K562 (cell line): ENCODE data around the gene SIGLEC7. TPM values are rescaled to one million over a fixed set of nuclear protein-coding genes. Genes with fewer than 3 reads are reported as not detected.

Experiments used
- ARID2 ChIP-seq: fragments of 450-650 bp; IDR thresholded peaks from 2 replicates; pipeline ENCODE4 v1.6.1; 2017; ENCODE audit warnings: antibody characterized with exemption, mild to moderate bottlenecking
- BDP1 ChIP-seq: IDR thresholded peaks from 3 replicates; pipeline ENCODE4 v1.6.1; 2011; ENCODE audit not compliant: insufficient read length, insufficient read depth
- E2F3 ChIP-seq: fragments of 250-450 bp; sonication (Bioruptor Pico); IDR thresholded peaks from 2 replicates; pipeline ENCODE4 v1.4.0; 2020; ENCODE audit warnings: mild to moderate bottlenecking
- IFI16 ChIP-seq: fragments of 250-450 bp; sonication (Bioruptor Pico); IDR thresholded peaks from 2 replicates; pipeline ENCODE4 v2.1.2; 2022; ENCODE audit warnings: mild to moderate bottlenecking, inconsistent platforms
- RAD21 ChIP-seq, 2 experiments: fragments of 250-450 bp in 1 of 2; fragments of 450-650 bp in 1 of 2; sonication (Bioruptor Pico) in 1 of 2; formaldehyde crosslinking in 1 of 2; IDR thresholded peaks in 1 of 2; conservative IDR thresholded peaks in 1 of 2; 2 replicates each; pipeline versions ENCODE4 v1.4.0 to v1.8.0; 2020 to 2022; ENCODE audit warnings: mild to moderate bottlenecking in 2 of 2, moderate library complexity in 1 of 2
- ZKSCAN1 ChIP-seq: fragments of 150-350 bp; IDR thresholded peaks from 2 replicates; pipeline ENCODE4 v1.6.1; 2016; ENCODE audit warnings: low read depth, low read length
- ZNF174 ChIP-seq: fragments of 250-450 bp; sonication (Bioruptor Pico); IDR thresholded peaks from 2 replicates; pipeline ENCODE4 v1.4.0; 2020; ENCODE audit warnings: mild to moderate bottlenecking
- ZNF197 ChIP-seq: fragments of 200-800 bp; sonication (Bioruptor generic); IDR thresholded peaks from 2 replicates; pipeline ENCODE4 v1.6.1; 2016; ENCODE audit warnings: low read depth, missing genetic modification characterization, missing compliant biosample characterization
- ZNF277 ChIP-seq: fragments of 250-450 bp; sonication (Bioruptor Pico); IDR thresholded peaks from 2 replicates; pipeline ENCODE4 v1.8.0; 2022; ENCODE audit warnings: inconsistent platforms, mild to moderate bottlenecking, moderate library complexity, borderline replicate concordance
- ZNF449 ChIP-seq: fragments of 250-450 bp; sonication (Bioruptor Pico); IDR thresholded peaks from 2 replicates; pipeline ENCODE4 v1.8.0; 2022; ENCODE audit warnings: moderate library complexity, mild to moderate bottlenecking, inconsistent platforms
- polyA plus RNA-seq, 8 experiments: library from polyadenylated mRNA; depleted of rRNA in 4 of 8; stranded (reverse) in 5 of 8; unstranded in 3 of 8; fragments of >200 nt; fragmentation: Nextera tagmentation in 2 of 8; fragmentation: Illumina TruSeq in 1 of 8; extraction: Ambion mirVana in 2 of 8; extraction: Trizol in 1 of 8; gene quantifications; 2 replicates each; pipeline versions ENCODE4 v1.2.1 to v1.2.3, GENCODE V29; 2011 to 2014; ENCODE audit warnings: inconsistent platforms in 1 of 8, missing spikeins in 1 of 8
- total RNA-seq, 7 experiments: library from RNA; depleted of rRNA in 6 of 7; stranded (reverse); fragments of >200 nt in 6 of 7; fragmentation: Illumina TruSeq in 2 of 7; extraction: Trizol in 2 of 7; gene quantifications; 2 replicates each; pipeline versions ENCODE4 v1.2.1 to v1.2.3, GENCODE V29; 2011 to 2021; ENCODE audit warnings: low replicate concordance in 1 of 7
- TF ChIP-seq, protein P1 (sequence below), 3 experiments: IDR thresholded peaks in 2 of 3; conservative IDR thresholded peaks in 1 of 3; 2 replicates each; pipeline ENCODE4 v1.5.1; 2011 to 2012; ENCODE audit warnings: low read length in 3 of 3, mild to moderate bottlenecking in 3 of 3, control low read depth in 2 of 3, improper control_type of control experiment in 1 of 3, inconsistent platforms in 1 of 3, low read depth in 1 of 3, mixed read lengths in 1 of 3, moderate library complexity in 1 of 3; ENCODE audit not compliant: insufficient read depth in 2 of 3
- TF ChIP-seq, protein P2 (sequence below): fragments of 450-650 bp; formaldehyde crosslinking; IDR thresholded peaks from 2 replicates; pipeline ENCODE4 v1.4.0; 2022; ENCODE audit warnings: missing genetic modification characterization
- TF ChIP-seq, protein P3 (sequence below): fragments of 250-450 bp; sonication (Bioruptor Pico); IDR thresholded peaks from 2 replicates; pipeline ENCODE4 v1.4.0; 2020; ENCODE audit warnings: borderline replicate concordance
- TF ChIP-seq, protein P4 (sequence below): fragments of 150-350 bp; IDR thresholded peaks from 2 replicates; pipeline ENCODE4 v1.6.1; 2014; ENCODE audit warnings: low read depth, mild to moderate bottlenecking, low read length, borderline replicate concordance

SIGLEC7 gene
- total and polyA plus RNA-seq, 9 of the 15 experiments (the other 6 are each of a cell fraction or from before 2014, with no cell fraction given), result 0.10 to 0.12 TPM; not detected in 7

GRCh38 chr19:51158474-51159129 is 16.5 kb downstream of the SIGLEC7 start (continued):
- TF ChIP-seq, protein P1, sequence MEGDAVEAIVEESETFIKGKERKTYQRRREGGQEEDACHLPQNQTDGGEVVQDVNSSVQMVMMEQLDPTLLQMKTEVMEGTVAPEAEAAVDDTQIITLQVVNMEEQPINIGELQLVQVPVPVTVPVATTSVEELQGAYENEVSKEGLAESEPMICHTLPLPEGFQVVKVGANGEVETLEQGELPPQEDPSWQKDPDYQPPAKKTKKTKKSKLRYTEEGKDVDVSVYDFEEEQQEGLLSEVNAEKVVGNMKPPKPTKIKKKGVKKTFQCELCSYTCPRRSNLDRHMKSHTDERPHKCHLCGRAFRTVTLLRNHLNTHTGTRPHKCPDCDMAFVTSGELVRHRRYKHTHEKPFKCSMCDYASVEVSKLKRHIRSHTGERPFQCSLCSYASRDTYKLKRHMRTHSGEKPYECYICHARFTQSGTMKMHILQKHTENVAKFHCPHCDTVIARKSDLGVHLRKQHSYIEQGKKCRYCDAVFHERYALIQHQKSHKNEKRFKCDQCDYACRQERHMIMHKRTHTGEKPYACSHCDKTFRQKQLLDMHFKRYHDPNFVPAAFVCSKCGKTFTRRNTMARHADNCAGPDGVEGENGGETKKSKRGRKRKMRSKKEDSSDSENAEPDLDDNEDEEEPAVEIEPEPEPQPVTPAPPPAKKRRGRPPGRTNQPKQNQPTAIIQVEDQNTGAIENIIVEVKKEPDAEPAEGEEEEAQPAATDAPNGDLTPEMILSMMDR (IDR thresholded peaks at IDR 0.05 in 2 of 3, conservative IDR thresholded peaks at IDR 0.05 in 1 of 3; ENCODE audit: insufficient read depth in 2 of 3, low read depth in 1 of 3, low read length in 3 of 3), result peak; percentile 84 to 91 (median 89)
- TF ChIP-seq ZNF174 (CRISPR knock-in tag), result no peak
- peak; percentile 47; the same call in 1 of the 2 replicates for TF ChIP-seq ARID2
- TF ChIP-seq BDP1, result no peak
- TF ChIP-seq ZNF449, result no peak
- TF ChIP-seq, protein P2, sequence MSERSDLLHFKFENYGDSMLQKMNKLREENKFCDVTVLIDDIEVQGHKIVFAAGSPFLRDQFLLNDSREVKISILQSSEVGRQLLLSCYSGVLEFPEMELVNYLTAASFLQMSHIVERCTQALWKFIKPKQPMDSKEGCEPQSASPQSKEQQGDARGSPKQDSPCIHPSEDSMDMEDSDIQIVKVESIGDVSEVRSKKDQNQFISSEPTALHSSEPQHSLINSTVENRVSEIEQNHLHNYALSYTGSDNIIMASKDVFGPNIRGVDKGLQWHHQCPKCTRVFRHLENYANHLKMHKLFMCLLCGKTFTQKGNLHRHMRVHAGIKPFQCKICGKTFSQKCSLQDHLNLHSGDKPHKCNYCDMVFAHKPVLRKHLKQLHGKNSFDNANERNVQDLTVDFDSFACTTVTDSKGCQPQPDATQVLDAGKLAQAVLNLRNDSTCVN (CRISPR knock-in tag), result no peak
- TF ChIP-seq ZNF277, result no peak
- TF ChIP-seq IFI16 (CRISPR knock-in tag), result no peak
- TF ChIP-seq ZKSCAN1, result no peak
- peak; percentile 82 to 86 for TF ChIP-seq RAD21 (CRISPR knock-in tag; conservative IDR thresholded peaks at IDR 0.05 in 1 of 2, IDR thresholded peaks at IDR 0.05 in 1 of 2)
- TF ChIP-seq, protein P3, sequence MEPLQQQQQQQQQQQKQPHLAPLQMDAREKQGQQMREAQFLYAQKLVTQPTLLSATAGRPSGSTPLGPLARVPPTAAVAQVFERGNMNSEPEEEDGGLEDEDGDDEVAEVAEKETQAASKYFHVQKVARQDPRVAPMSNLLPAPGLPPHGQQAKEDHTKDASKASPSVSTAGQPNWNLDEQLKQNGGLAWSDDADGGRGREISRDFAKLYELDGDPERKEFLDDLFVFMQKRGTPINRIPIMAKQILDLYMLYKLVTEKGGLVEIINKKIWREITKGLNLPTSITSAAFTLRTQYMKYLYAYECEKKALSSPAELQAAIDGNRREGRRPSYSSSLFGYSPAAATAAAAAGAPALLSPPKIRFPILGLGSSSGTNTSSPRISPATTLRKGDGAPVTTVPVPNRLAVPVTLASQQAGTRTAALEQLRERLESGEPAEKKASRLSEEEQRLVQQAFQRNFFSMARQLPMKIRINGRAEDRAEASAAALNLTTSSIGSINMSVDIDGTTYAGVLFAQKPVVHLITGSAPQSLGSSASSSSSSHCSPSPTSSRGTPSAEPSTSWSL (CRISPR knock-in tag), result no peak
- no peak for TF ChIP-seq ZNF197 (CRISPR knock-in tag)
- TF ChIP-seq, protein P4, sequence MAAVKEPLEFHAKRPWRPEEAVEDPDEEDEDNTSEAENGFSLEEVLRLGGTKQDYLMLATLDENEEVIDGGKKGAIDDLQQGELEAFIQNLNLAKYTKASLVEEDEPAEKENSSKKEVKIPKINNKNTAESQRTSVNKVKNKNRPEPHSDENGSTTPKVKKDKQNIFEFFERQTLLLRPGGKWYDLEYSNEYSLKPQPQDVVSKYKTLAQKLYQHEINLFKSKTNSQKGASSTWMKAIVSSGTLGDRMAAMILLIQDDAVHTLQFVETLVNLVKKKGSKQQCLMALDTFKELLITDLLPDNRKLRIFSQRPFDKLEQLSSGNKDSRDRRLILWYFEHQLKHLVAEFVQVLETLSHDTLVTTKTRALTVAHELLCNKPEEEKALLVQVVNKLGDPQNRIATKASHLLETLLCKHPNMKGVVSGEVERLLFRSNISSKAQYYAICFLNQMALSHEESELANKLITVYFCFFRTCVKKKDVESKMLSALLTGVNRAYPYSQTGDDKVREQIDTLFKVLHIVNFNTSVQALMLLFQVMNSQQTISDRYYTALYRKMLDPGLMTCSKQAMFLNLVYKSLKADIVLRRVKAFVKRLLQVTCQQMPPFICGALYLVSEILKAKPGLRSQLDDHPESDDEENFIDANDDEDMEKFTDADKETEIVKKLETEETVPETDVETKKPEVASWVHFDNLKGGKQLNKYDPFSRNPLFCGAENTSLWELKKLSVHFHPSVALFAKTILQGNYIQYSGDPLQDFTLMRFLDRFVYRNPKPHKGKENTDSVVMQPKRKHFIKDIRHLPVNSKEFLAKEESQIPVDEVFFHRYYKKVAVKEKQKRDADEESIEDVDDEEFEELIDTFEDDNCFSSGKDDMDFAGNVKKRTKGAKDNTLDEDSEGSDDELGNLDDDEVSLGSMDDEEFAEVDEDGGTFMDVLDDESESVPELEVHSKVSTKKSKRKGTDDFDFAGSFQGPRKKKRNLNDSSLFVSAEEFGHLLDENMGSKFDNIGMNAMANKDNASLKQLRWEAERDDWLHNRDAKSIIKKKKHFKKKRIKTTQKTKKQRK, result no peak
- no peak for TF ChIP-seq E2F3 (CRISPR knock-in tag)
